Naive B cell (primary cell): ENCODE results near the gene KRT20. TPM values are rescaled to one million over a fixed set of nuclear protein-coding genes. Genes with fewer than 3 reads are reported as not detected.

Experiments used
- ATAC-seq, 2 donors: fragments of 150-1000 bp; cut with Tn5 transposase; 2 replicates each; pipeline ENCODE4 v1.10.0; 2021; ENCODE audit warnings: low read depth in 2 of 2, mild to moderate bottlenecking in 2 of 2, moderate library complexity in 2 of 2
- DNase-seq: peaks from one replicate; pipeline ENCODE4 v3.0.0; 2022
- H3K27ac Mint-ChIP-seq, 6 donors: one replicate each; pipeline ENCODE4 v1.8.0; 2020 to 2022; ENCODE audit warnings: mild to moderate bottlenecking in 6 of 6, mixed read lengths in 6 of 6, moderate library complexity in 5 of 6, inconsistent platforms in 2 of 6
- H3K27me3 Mint-ChIP-seq, 3 donors: one replicate each; pipeline ENCODE4 v1.8.0; 2021 to 2022; ENCODE audit warnings: mixed read lengths in 3 of 3, mild to moderate bottlenecking in 1 of 3
- H3K36me3 Mint-ChIP-seq, 2 donors: one replicate each; pipeline ENCODE4 v1.8.0; 2020 to 2022; ENCODE audit warnings: mixed read lengths in 2 of 2, inconsistent platforms in 1 of 2, mild to moderate bottlenecking in 1 of 2
- H3K4me1 Mint-ChIP-seq, 3 donors: one replicate each; pipeline ENCODE4 v1.8.0; 2020 to 2022; ENCODE audit warnings: mixed read lengths in 3 of 3, inconsistent platforms in 1 of 3, mild to moderate bottlenecking in 1 of 3, moderate library complexity in 1 of 3
- H3K4me3 Mint-ChIP-seq, 8 donors: one replicate each; pipeline ENCODE4 v1.8.0; 2020 to 2022; ENCODE audit warnings: mild to moderate bottlenecking in 8 of 8, mixed read lengths in 8 of 8, moderate library complexity in 8 of 8, inconsistent platforms in 2 of 8
- H3K9me3 Mint-ChIP-seq, 7 donors: one replicate each; pipeline ENCODE4 v1.8.0; 2020 to 2022; ENCODE audit warnings: mixed read lengths in 7 of 7, mild to moderate bottlenecking in 5 of 7, inconsistent platforms in 2 of 7, moderate library complexity in 1 of 7
- polyA plus RNA-seq, 6 donors: library from polyadenylated mRNA; unstranded; fragments of 300-500 nt; fragmentation: Illumina TruSeq; gene quantifications; one replicate each; pipeline ENCODE4 v1.2.3, GENCODE V29; 2021; ENCODE audit warnings: low read depth in 6 of 6

Gene KRT20
- polyA plus RNA-seq, 6 donors from 2014 or later: not detected

DNA sequence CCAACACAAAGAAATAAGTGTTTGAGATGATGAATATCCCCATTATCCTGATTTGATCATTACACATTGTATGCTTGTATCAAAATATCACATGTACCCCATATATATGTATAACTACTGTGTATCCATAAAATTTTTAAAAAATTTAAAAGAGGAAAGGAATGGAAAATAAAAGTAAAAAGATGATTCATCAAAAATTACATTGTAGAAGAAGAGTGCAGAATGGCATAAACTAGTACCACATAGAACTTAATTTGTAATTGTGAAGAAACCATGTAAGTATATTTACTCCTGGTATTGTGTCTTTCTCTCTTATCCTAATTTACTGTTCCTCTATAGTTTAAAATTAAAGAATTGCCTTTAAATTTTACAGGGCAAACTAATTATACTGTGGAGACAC lies 51.2 kb downstream of the KRT20 start:
- Mint-ChIP-seq H3K27me3 (no peaks in the 10 kb centered on the region), H3K4me1 (no peaks in the 10 kb centered on the region), H3K9me3 (peaks cover 0 to 5% (median 0%) of the 10 kb centered on the region in 7 donors), H3K36me3 (peaks cover 11 to 14% of the 10 kb centered on the region in 2 donors), H3K4me3 (no peak overlapping the region), H3K27ac (no peak overlapping the region)
- ATAC-seq: no peak
- DNase-seq: no peak

DNA sequence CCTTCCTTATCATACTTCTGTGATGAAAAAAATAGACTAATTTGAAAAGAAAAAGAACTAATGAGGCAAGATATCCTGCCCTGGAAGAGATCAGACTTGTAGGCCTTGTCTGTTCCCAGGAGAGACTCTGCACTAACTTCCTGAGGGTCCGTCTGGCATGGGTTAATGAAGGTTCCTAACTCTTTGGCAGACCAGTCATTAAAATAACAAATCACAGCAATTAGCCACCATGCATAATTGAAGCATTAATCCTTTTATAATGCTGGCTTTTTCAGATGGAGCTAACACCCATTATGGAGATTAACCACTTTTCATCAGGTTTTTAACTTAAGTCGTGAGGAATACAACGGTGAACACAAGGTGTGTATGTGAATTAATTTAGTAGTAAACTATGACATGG lies 52.2 kb downstream of the KRT20 start:
- Mint-ChIP-seq H3K36me3 (peaks cover 15 to 22% of the 10 kb centered on the region in 2 donors), H3K27ac (peak overlapping the region in 1 of 6 donors; percentile 9), H3K4me1 (no peaks in the 10 kb centered on the region), H3K9me3 (peaks cover 0 to 5% (median 0%) of the 10 kb centered on the region in 7 donors), H3K4me3 (peak overlapping the region in 1 of 8 donors; percentile 29), H3K27me3 (peaks cover under 1 to 9% (median 2%) of the 10 kb centered on the region in 3 donors)
- ATAC-seq (no peak), DNase-seq (no peak)

DNA sequence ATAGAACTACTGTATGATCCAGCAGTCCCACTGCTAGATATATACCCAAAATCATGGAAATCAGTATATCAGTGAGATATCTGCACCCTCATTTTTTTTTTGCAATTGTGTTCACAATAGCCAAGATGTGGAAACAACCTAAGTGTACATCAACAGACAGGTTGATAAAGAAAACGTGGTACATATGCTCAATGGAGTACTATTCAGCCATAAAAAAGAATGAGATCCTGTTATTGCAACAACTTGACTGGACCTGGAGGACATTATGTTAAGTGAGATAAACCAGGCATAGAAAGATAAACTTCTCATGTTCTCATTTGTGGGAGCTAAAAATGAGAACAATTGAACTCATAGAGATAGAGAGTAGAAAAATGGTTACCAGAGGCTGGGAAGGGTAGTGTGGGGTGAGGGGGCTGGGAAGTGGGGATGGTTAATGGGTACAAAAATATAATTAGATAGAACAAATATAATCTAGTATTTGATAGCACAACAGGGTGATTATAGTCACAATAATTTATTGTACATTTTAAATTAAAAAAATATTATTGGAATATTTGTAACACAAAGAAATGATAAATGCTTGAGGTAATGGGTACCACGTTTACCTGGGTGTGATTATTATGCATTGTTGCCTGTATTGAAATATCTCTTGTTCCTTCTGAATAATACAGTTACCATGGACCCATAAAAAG lies 54.8 kb downstream of the KRT20 start:
- Mint-ChIP-seq H3K4me1 (no peaks in the 10 kb centered on the region), H3K36me3 (peaks cover 23 to 35% of the 10 kb centered on the region in 2 donors), H3K27ac (no peak overlapping the region), H3K27me3 (peaks cover 18 to 32% (median 24%) of the 10 kb centered on the region in 3 donors), H3K9me3 (peaks cover 0 to 9% (median 0%) of the 10 kb centered on the region in 7 donors), H3K4me3 (no peak overlapping the region)
- no peak for DNase-seq
- no peak for ATAC-seq

DNA sequence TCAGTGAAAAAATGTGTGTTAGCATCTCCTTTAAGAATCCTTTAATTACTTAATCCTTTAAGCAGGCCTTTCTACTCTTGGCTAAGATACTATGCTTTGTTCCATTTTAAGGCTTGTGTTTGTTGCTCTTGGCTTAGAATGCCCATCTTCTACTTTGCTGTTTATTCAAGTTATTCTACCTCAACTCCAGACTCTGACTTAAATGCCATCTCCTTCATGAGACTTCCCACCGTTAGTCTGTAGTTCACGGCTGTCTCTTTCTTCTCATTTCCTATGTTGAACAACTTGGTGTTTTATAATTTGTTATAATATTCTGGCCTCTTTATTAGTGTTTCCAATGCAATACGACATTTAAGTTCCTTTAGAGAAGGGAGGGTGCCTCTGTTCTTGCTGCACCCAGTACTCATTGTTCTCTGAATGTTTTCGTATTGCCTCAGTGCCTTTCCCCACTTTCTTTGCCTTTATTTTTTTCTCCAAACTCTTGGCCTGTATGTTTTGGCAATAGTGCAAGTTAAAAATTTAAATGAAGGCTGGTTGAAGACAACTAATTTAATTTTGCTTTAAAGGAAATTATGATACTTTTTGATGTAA lies 56.5 kb downstream of the KRT20 start:
- H3K4me3 Mint-ChIP-seq: no peak overlapping the region
- DNase-seq (no peak), ATAC-seq (no peak)
- no peak overlapping the region for H3K27ac Mint-ChIP-seq
- peaks cover 3 to 10% (median 10%) of the 10 kb centered on the region in 3 donors for H3K4me1 Mint-ChIP-seq
- peaks cover 18 to 39% (median 24%) of the 10 kb centered on the region in 3 donors for H3K27me3 Mint-ChIP-seq
- peaks cover 0 to 9% (median 0%) of the 10 kb centered on the region in 7 donors for H3K9me3 Mint-ChIP-seq
- H3K36me3 Mint-ChIP-seq: peaks cover 17 to 28% of the 10 kb centered on the region in 2 donors

DNA sequence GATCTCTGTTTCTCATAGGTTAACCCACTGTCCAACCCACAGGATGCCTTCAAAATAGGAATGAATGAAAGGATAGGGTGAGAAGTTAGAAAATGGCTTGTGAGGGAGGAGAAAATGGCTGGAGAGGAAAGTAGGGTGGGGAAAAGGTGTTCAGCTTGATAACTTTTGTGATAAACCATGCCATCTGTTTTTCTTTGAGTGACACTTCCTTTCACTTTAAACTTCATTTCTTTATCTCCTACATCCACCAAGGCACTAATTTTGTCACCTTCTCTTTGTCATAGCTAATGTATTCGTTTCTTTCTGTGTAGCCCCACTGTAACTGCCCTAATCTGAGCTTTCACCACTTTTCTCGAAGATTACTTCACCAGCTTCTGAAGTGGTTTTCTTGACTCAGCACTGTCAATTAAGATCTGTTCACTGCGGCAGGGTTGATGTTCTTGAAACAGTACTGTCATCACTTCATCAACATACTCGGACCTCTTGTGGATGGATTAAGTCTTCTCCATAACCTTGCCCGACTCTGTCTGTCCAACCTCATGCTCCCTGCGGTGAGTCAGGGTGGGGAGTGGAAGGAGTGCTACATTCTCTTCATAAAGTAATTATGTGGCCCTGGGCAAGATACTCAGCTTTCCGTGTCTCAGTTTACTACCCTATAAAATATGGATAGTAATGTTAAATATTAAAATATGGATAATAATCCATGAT lies 57.1 kb downstream of the KRT20 start:
- H3K9me3 Mint-ChIP-seq: peaks cover 0 to 9% (median 0%) of the 10 kb centered on the region in 7 donors
- H3K4me3 Mint-ChIP-seq: peak overlapping the region in 1 of 8 donors; percentile 25
- DNase-seq: no peak
- peaks cover 18 to 39% (median 24%) of the 10 kb centered on the region in 3 donors for H3K27me3 Mint-ChIP-seq
- H3K36me3 Mint-ChIP-seq: peaks cover 17 to 28% of the 10 kb centered on the region in 2 donors
- ATAC-seq: no peak
- H3K27ac Mint-ChIP-seq: no peak overlapping the region
- peaks cover 3 to 11% (median 10%) of the 10 kb centered on the region in 3 donors for H3K4me1 Mint-ChIP-seq

Other genes with a start within 250 kb of the KRT20 start
- gene SMARCE1, start 237.4 kb downstream of the KRT20 start, polyA plus RNA-seq: 100 to 1,000 TPM; 211 to 267 (median 255) TPM
- gene KRT222, start 220.1 kb downstream of the KRT20 start, polyA plus RNA-seq: not detected
- gene KRT24, start 181.5 kb downstream of the KRT20 start, polyA plus RNA-seq: not detected
- gene KRT25, start 129.9 kb downstream of the KRT20 start, polyA plus RNA-seq: not detected
- not detected for gene KRT26, start 113.0 kb downstream of the KRT20 start, polyA plus RNA-seq
- under 1 TPM in 1 of 6 donors, not detected in 5; 0.53 TPM for gene KRT27, start 102.7 kb downstream of the KRT20 start, polyA plus RNA-seq
- gene KRT28, start 85.3 kb downstream of the KRT20 start, polyA plus RNA-seq: not detected
- 100 to 1,000 TPM; 194 to 275 (median 232) TPM for gene KRT10, start 62.6 kb downstream of the KRT20 start, polyA plus RNA-seq
- gene KRT12, start 18.0 kb downstream of the KRT20 start, polyA plus RNA-seq: not detected
- gene KRT23, start 52.4 kb upstream of the KRT20 start, polyA plus RNA-seq: under 1 TPM in 1 of 6 donors, not detected in 5; 0.19 TPM
- gene KRT39, start 81.7 kb upstream of the KRT20 start, polyA plus RNA-seq: not detected
- not detected for gene KRT40, start 99.1 kb upstream of the KRT20 start, polyA plus RNA-seq
- gene KRTAP3-3, start 108.9 kb upstream of the KRT20 start, polyA plus RNA-seq: not detected
- gene KRTAP3-2, start 114.7 kb upstream of the KRT20 start, polyA plus RNA-seq: not detected
- gene KRTAP3-1, start 123.9 kb upstream of the KRT20 start, polyA plus RNA-seq: not detected
- gene KRTAP1-5, start 142.0 kb upstream of the KRT20 start, polyA plus RNA-seq: not detected
- gene KRTAP1-4, start 145.0 kb upstream of the KRT20 start, polyA plus RNA-seq: not detected
- not detected for gene KRTAP1-3, start 149.6 kb upstream of the KRT20 start, polyA plus RNA-seq
- gene KRTAP1-1, start 156.2 kb upstream of the KRT20 start, polyA plus RNA-seq: not detected
- not detected for gene KRTAP2-1, start 162.1 kb upstream of the KRT20 start, polyA plus RNA-seq
- gene KRTAP2-2, start 170.0 kb upstream of the KRT20 start, polyA plus RNA-seq: not detected
- not detected for gene KRTAP2-3, start 174.9 kb upstream of the KRT20 start, polyA plus RNA-seq
- not detected for gene KRTAP2-4, start 180.6 kb upstream of the KRT20 start, polyA plus RNA-seq
- not detected for gene KRTAP4-7, start 198.9 kb upstream of the KRT20 start, polyA plus RNA-seq
- gene KRTAP4-8, start 212.9 kb upstream of the KRT20 start, polyA plus RNA-seq: not detected
- gene KRTAP4-16, start 217.0 kb upstream of the KRT20 start, polyA plus RNA-seq: not detected
- gene KRTAP4-9, start 220.1 kb upstream of the KRT20 start, polyA plus RNA-seq: not detected
- not detected for gene KRTAP4-11, start 233.1 kb upstream of the KRT20 start, polyA plus RNA-seq
- 1 to 10 TPM in 2 of 6 donors, under 1 TPM in 2, not detected in 2; 0.30 to 3.3 (median 1.3) TPM for gene KRTAP4-12, start 238.9 kb upstream of the KRT20 start, polyA plus RNA-seq